Neutrophil (primary cell): Measurements from ENCODE around the gene BARHL1.
"Not testable (repeated sequence)": the region's sequence is repeated elsewhere in the genome, so short reads cannot be mapped to it uniquely, and the experiment has no call there.

ENCODE experiments used
- H3K27ac ChIP-seq: fragments of 200-600 bp; sonication (generic); 2 replicates; pipeline ENCODE4 v1.5.1; 2016; ENCODE audit warnings: mild to moderate bottlenecking, moderate library complexity
- H3K27me3 ChIP-seq: fragments of 200-600 bp; sonication (generic); 2 replicates; pipeline ENCODE4 v1.6.0; 2016; ENCODE audit warnings: mild to moderate bottlenecking
- H3K36me3 ChIP-seq: fragments of 200-600 bp; sonication (generic); 2 replicates; pipeline ENCODE4 v1.5.1; 2017
- H3K4me1 ChIP-seq, 2 experiments: fragments of 200-600 bp in 1 of 2; sonication (generic) in 1 of 2; 1 replicate in 1 of 2; 2 replicates in 1 of 2; pipeline versions ENCODE4 v1.5.1 to v1.6.1; 2013 to 2016; ENCODE audit warnings: low read depth in 1 of 2, low read length in 1 of 2, mild to moderate bottlenecking in 1 of 2, moderate library complexity in 1 of 2; ENCODE audit not compliant: control insufficient read depth in 1 of 2, insufficient read depth in 1 of 2
- H3K4me3 ChIP-seq, 2 experiments: fragments of 200-600 bp in 1 of 2; sonication (generic) in 1 of 2; 1 replicate in 1 of 2; 2 replicates in 1 of 2; pipeline ENCODE4 v1.5.1; 2013 to 2016; ENCODE audit warnings: low read depth in 1 of 2, low read length in 1 of 2, mild to moderate bottlenecking in 1 of 2, moderate library complexity in 1 of 2
- H3K9me3 ChIP-seq: fragments of 200-600 bp; sonication (generic); 2 replicates; pipeline ENCODE4 v1.5.1; 2016
- TF ChIP-seq, protein P1 (sequence below): fragments of 200-600 bp; sonication (generic); IDR thresholded peaks from 2 replicates; pipeline ENCODE4 v1.5.1; 2016; ENCODE audit warnings: antibody characterized with exemption

Gene BARHL1

DNA sequence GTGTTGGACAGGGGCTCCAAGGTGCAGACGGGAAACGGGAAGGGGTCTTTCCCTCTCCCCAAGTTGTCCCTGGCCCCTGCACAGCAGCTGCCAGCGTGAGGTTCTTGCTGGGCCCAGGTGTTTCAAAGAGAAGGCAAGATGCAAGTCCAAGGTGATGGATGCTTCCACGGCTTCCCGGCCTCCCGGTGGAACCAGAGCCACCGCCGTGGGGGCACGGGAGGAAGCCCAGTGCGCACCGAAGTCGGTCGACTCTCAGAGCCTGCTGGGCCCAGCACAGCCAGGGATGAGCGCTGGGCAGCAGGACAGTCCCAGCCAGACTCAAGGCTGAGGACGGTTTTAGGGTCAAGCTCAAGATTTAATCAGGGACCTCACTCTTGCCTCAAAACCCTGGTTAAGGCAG is 25.2 kb upstream of the BARHL1 start:
- no peaks in the 10 kb centered on the region for H3K36me3 ChIP-seq
- H3K4me1 ChIP-seq: no peaks in the 10 kb centered on the region
- no peak overlapping the region for H3K27ac ChIP-seq
- H3K27me3 ChIP-seq: peaks cover 69% of the 10 kb centered on the region
- TF ChIP-seq, protein P1, sequence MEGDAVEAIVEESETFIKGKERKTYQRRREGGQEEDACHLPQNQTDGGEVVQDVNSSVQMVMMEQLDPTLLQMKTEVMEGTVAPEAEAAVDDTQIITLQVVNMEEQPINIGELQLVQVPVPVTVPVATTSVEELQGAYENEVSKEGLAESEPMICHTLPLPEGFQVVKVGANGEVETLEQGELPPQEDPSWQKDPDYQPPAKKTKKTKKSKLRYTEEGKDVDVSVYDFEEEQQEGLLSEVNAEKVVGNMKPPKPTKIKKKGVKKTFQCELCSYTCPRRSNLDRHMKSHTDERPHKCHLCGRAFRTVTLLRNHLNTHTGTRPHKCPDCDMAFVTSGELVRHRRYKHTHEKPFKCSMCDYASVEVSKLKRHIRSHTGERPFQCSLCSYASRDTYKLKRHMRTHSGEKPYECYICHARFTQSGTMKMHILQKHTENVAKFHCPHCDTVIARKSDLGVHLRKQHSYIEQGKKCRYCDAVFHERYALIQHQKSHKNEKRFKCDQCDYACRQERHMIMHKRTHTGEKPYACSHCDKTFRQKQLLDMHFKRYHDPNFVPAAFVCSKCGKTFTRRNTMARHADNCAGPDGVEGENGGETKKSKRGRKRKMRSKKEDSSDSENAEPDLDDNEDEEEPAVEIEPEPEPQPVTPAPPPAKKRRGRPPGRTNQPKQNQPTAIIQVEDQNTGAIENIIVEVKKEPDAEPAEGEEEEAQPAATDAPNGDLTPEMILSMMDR: no peak
- H3K4me3 ChIP-seq: no peak overlapping the region
- no peaks in the 10 kb centered on the region for H3K9me3 ChIP-seq

DNA sequence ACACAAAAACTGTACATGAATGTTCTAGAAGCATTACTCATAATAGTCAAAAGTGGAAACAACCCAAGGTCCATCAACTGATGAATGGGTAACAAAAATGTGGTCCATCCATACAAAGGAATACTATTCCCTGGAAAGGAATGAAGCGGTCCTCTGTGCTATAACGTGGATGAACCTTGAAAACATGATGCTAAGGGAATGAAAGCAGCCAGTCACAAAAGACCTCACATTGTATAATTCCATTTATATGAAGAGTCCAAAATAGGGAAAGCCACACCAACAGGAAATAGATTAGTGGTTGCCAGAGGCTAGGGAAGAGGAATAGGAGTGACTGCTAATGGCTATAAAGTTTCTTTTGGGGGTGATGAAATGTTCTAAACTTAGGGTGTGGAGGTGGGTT is 22.7 kb upstream of the BARHL1 start:
- Histone ChIP-seq H3K4me1 (no peaks in the 10 kb centered on the region), H3K36me3 (no peaks in the 10 kb centered on the region), H3K27ac (no peak overlapping the region), H3K4me3 (no peak overlapping the region), H3K9me3 (no peaks in the 10 kb centered on the region), H3K27me3 (peaks cover 87% of the 10 kb centered on the region)
- TF ChIP-seq, protein P1: no peak

DNA sequence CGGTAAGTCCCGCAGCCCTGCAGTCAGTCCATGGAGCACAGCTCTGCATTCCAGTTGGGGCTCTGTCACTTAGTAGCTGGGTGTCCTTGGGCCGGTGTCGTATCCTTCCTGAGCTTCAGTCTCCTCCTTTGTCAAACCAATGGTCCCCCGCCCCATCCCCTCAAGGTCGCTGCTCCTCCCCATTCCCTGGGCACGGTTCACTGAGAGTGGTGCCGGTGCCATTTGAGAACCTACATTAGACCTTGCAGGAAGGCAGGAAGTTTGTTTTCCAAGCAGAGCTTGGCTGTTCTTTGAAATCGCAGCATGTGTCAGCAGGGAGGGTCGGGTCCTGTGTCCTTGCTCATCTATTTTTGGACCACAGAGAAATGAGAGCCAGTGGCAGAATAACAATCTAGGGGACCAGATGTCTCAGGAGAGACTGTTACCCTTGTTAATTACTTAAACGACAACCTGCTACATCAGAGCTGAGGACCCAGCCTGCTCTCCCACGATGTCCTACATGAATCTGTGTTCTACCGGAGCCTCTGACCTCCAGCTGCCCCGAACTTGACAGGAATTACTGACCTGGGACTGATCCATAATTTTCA is 21.7 kb upstream of the BARHL1 start:
- H3K9me3 ChIP-seq: no peaks in the 10 kb centered on the region
- H3K36me3 ChIP-seq: no peaks in the 10 kb centered on the region
- H3K27me3 ChIP-seq: peaks cover 84% of the 10 kb centered on the region
- no peaks in the 10 kb centered on the region for H3K4me1 ChIP-seq
- TF ChIP-seq, protein P1: no peak
- H3K27ac ChIP-seq: no peak overlapping the region
- H3K4me3 ChIP-seq: no peak overlapping the region

DNA sequence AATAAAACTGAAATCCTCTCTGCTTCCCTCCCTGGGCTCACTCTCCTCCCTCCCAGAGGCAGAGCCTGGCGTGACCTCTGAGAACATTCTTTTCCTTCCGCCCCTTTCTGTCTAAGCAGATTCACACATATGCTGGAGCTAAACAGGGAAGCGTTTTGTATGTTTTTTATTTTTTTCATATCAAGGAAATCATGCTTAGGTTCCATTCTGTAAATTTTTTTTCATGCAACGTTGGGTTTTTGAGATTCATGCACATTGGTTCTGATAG is 20.2 kb upstream of the BARHL1 start:
- no peaks in the 10 kb centered on the region for H3K9me3 ChIP-seq
- H3K36me3 ChIP-seq: no peaks in the 10 kb centered on the region
- peaks cover 68% of the 10 kb centered on the region for H3K27me3 ChIP-seq
- no peak overlapping the region for H3K27ac ChIP-seq
- no peak overlapping the region for H3K4me3 ChIP-seq
- no peaks in the 10 kb centered on the region for H3K4me1 ChIP-seq
- TF ChIP-seq, protein P1: no peak

DNA sequence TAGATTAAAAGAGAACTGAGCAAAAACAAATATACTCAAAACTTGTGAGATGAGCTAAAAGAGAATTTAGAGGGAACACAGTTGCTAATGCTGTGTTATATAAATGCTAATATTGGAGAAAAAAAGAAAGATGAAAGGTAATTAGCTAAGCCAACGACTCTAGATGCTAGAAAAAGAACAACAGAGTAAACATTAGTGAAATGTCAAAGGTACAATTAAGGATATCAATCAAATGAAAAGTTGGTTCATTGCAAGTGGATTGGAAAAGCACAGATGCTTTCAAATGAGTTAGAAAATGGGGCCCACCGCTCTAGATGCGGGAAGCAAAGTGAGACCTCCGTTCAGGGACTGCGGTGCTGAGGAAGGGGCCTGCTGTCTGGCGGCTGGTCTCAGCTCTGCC is 17.9 kb upstream of the BARHL1 start:
- no peak overlapping the region for H3K27ac ChIP-seq

DNA sequence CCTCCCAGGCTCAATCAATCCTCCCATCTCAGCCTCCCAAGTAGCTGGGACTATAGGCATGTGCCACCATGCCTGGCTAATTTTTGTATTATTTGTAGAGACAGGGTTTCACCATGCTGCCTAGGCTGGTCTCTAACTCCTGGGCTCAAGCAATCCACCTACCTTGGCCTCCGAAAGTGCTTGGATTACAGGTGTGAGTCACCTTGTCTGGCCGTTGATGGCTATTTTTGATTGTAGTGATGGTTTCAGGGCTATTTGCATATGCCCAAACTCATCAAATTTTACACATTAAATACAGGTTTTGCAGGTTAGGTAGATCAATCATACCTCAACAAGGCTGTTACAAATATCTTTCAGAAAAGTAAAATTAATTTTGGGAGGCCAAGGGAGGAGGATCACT is 13.6 kb upstream of the BARHL1 start:
- H3K27me3 ChIP-seq: peaks cover 37% of the 10 kb centered on the region
- H3K4me3 ChIP-seq, H3K27ac ChIP-seq, H3K4me1 ChIP-seq, H3K9me3 ChIP-seq, H3K36me3 ChIP-seq: not testable (repeated sequence)

More for the DNA sequence above, 17.9 kb upstream of the BARHL1 start:
- H3K27me3 ChIP-seq: peaks cover 50% of the 10 kb centered on the region
- no peaks in the 10 kb centered on the region for H3K9me3 ChIP-seq
- no peaks in the 10 kb centered on the region for H3K36me3 ChIP-seq
- TF ChIP-seq, protein P1: no peak
- H3K4me1 ChIP-seq: no peaks in the 10 kb centered on the region
- H3K4me3 ChIP-seq: no peak overlapping the region
